Progenitor cell of endocrine pancreas (in vitro differentiated cells): Measurements from ENCODE around the gene BMAL2. TPM values are rescaled to one million over a fixed set of nuclear protein-coding genes. Genes with fewer than 3 reads are reported as not detected.

ENCODE experiments used
- DNase-seq: peaks from one replicate; pipeline ENCODE4 v3.0.0; 2021; ENCODE audit warnings: low spot score; ENCODE audit not compliant: unreplicated experiment
- H3K27ac Mint-ChIP-seq: 2 replicates; pipeline ENCODE4 v1.8.0; 2021; ENCODE audit warnings: mild to moderate bottlenecking, moderate library complexity, mixed read lengths
- H3K27me3 Mint-ChIP-seq: 2 replicates; pipeline ENCODE4 v1.8.0; 2021; ENCODE audit warnings: mixed read lengths
- H3K36me3 Mint-ChIP-seq: 2 replicates; pipeline ENCODE4 v1.8.0; 2022; ENCODE audit warnings: mixed read lengths; ENCODE audit not compliant: insufficient read depth
- H3K4me1 Mint-ChIP-seq: 2 replicates; pipeline ENCODE4 v1.8.0; 2021; ENCODE audit warnings: low read depth, mixed read lengths
- H3K4me3 Mint-ChIP-seq: 2 replicates; pipeline ENCODE4 v1.8.0; 2021; ENCODE audit warnings: low read depth, mild to moderate bottlenecking, moderate library complexity, mixed read lengths
- H3K9me3 Mint-ChIP-seq: 2 replicates; pipeline ENCODE4 v1.8.0; 2021; ENCODE audit warnings: low read depth, mixed read lengths
- CTCF ChIP-seq: fragments of 200-600 bp; sonication (generic); IDR thresholded peaks from one replicate; pipeline ENCODE4 v1.5.0; 2021; ENCODE audit warnings: antibody characterized with exemption, mild to moderate bottlenecking; ENCODE audit not compliant: unreplicated experiment
- total RNA-seq: library from RNA; stranded (reverse); gene quantifications from 2 replicates; pipeline ENCODE4 v1.2.1, GENCODE V29; 2021

The BMAL2 gene
- total RNA-seq, 1 donor from 2014 or later = 28.8 TPM

- Mint-ChIP-seq H3K4me1 (peaks cover 12% of the 10 kb centered on the region), H3K4me3 (no peak overlapping the region), H3K36me3 (peaks cover 34% of the 10 kb centered on the region), H3K9me3 (no peaks in the 10 kb centered on the region), H3K27me3 (no peaks in the 10 kb centered on the region), H3K27ac (no peak overlapping the region)
- TF ChIP-seq CTCF = no peak
- no peak for DNase-seq
Measured at GRCh38 chr12:27319409-27319808, 13.2 kb upstream of the BMAL2 start.

- no peak for DNase-seq
- Mint-ChIP-seq H3K27ac (no peak overlapping the region), H3K27me3 (no peaks in the 10 kb centered on the region), H3K4me3 (no peak overlapping the region), H3K9me3 (no peaks in the 10 kb centered on the region), H3K4me1 (peaks cover 12% of the 10 kb centered on the region), H3K36me3 (peaks cover 30% of the 10 kb centered on the region)
- no peak for TF ChIP-seq CTCF
Measured at GRCh38 chr12:27319848-27320247, 12.8 kb upstream of the BMAL2 start.

DNA sequence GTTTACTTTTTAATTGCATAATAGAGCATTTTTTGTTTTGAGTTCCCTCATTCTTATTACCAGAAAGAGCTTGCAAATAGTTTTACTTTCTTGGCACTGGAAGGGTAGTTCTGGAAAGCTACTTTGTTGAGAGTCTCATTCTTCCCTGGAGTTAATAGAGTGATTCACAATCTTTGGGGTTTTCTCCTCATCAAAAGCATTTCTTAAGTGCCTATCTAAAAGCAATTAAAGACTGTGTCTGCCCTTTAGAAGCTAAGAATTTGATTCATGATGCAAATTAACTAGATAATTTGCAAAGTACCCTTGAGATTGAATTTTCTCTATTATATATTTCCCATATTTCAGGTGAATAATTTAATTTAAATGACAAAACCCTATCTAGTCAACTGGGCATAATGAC lies 8.1 kb upstream of the BMAL2 start:
- Mint-ChIP-seq H3K9me3 (no peaks in the 10 kb centered on the region), H3K27me3 (no peaks in the 10 kb centered on the region), H3K4me1 (no peaks in the 10 kb centered on the region), H3K4me3 (no peak overlapping the region), H3K27ac (peak overlapping the region; percentile 23), H3K36me3 (peaks cover 28% of the 10 kb centered on the region)
- no peak for TF ChIP-seq CTCF
- no peak for DNase-seq

DNA sequence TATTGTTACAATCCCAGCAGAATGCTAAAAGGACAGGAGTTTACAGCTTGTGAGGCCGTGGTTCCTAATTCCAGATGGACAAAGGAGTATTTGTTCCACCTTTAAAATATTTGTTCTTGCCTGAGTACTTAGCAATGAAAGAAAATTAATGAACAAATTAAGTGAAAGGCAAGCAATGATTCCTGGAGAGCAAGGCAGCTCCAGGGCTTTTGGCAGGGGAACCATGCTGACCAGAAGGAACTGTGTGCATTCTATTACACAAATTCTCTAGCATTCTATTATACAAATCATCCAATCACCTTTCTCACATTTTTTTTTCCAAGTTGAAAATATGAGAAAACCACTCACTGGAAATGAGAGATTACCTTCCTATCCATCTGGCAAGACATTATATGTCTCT lies 1.8 kb upstream of the BMAL2 start:
- no peak for TF ChIP-seq CTCF
- Mint-ChIP-seq H3K9me3 (no peaks in the 10 kb centered on the region), H3K4me1 (peaks cover 35% of the 10 kb centered on the region), H3K27ac (peak overlapping the region; percentile 73), H3K27me3 (peaks cover 31% of the 10 kb centered on the region), H3K36me3 (peaks cover 12% of the 10 kb centered on the region), H3K4me3 (peak overlapping the region; percentile 74)
- no peak for DNase-seq

DNA sequence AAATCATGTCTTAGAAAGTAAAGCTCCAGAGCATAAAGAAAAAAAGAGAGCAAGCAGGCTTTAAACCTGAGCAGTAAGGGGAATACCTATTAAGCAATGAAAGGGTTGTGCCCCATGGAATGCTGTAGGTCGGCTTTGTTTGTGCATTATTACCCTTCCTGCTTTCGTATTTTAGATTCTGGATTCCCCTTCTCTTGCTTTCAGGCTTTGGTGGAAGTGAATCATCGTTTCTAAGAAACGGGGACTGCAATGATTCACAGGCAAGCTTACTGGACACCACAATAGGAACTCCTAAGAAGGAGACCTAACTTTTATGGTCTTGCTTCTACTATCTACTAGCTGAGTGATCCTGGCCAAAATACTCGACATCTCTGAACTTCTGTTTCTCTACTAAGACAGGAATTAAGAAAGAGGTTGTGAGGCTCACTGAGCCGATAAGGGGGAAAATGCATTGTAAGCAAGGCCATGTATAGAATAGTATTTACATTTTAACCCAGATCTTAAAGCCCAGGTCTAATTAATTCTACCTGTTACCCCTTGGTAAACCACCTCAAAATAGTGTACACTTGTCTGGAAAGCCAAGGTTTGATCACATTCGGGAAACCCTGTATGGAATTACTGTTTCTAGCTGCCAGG lies 1.2 kb upstream of the BMAL2 start:
- Mint-ChIP-seq H3K27me3 (peaks cover 31% of the 10 kb centered on the region), H3K9me3 (no peaks in the 10 kb centered on the region)

More for the DNA sequence above, 1.2 kb upstream of the BMAL2 start:
- DNase-seq = no peak
- peak overlapping the region; percentile 39 for H3K27ac Mint-ChIP-seq
- H3K4me1 Mint-ChIP-seq = peaks cover 39% of the 10 kb centered on the region
- H3K4me3 Mint-ChIP-seq = peak overlapping the region; percentile 74
- no peak for TF ChIP-seq CTCF
- peaks cover 8% of the 10 kb centered on the region for H3K36me3 Mint-ChIP-seq
